T-helper 2 cell treated with Interferon-gamma antibody and Interleukin-4, amounts not matched to agents 5 μg/mL and 100 μg/mL, for 36 hours (primary cell): ENCODE results near the gene COMMD10.

Experiments used
- DNase-seq: peaks from one replicate; pipeline ENCODE4 v3.0.0; 2021; ENCODE audit warnings: low spot score
- H3K27ac Mint-ChIP-seq: one replicate; pipeline ENCODE4 v1.8.0; 2021; ENCODE audit warnings: mild to moderate bottlenecking, mixed read lengths
- H3K27me3 Mint-ChIP-seq: one replicate; pipeline ENCODE4 v1.8.0; 2021; ENCODE audit warnings: low read depth, mixed read lengths
- H3K36me3 Mint-ChIP-seq: one replicate; pipeline ENCODE4 v1.8.0; 2021; ENCODE audit warnings: low read depth, mixed read lengths
- H3K4me1 Mint-ChIP-seq: one replicate; pipeline ENCODE4 v1.8.0; 2021; ENCODE audit warnings: low read depth, mixed read lengths
- H3K4me3 Mint-ChIP-seq: one replicate; pipeline ENCODE4 v1.8.0; 2022; ENCODE audit warnings: mild to moderate bottlenecking, moderate library complexity, mixed read lengths
- H3K9me3 Mint-ChIP-seq: one replicate; pipeline ENCODE4 v1.8.0; 2021; ENCODE audit warnings: mixed read lengths

Gene COMMD10

GRCh38 chr5:116084871-116085715 lies at the start of gene COMMD10:
Gene COMMD10, plus strand, starts transcription at chr5:116085025.
- peak within 1 kb of the TSS; percentile 90 for H3K4me3 Mint-ChIP-seq
- peaks cover 23% of the 10 kb centered on the region for H3K4me1 Mint-ChIP-seq
- peaks cover 22% of the 10 kb centered on the region for H3K36me3 Mint-ChIP-seq
- peak within 1 kb of the TSS; percentile 90 for H3K27ac Mint-ChIP-seq
- H3K9me3 Mint-ChIP-seq, result no peaks in the 10 kb centered on the region
- peaks cover 5% of the 10 kb centered on the region for H3K27me3 Mint-ChIP-seq
- peak; percentile 77 for DNase-seq

- no peak for DNase-seq
- no peak overlapping the region for H3K27ac Mint-ChIP-seq
- H3K9me3 Mint-ChIP-seq, result no peaks in the 10 kb centered on the region
- H3K36me3 Mint-ChIP-seq, result no peaks in the 10 kb centered on the region
- peaks cover 21% of the 10 kb centered on the region for H3K27me3 Mint-ChIP-seq
- no peak overlapping the region for H3K4me3 Mint-ChIP-seq
- H3K4me1 Mint-ChIP-seq, result no peaks in the 10 kb centered on the region
Observed at GRCh38 chr5:116035123-116035522, 49.7 kb upstream of the COMMD10 start.

DNA sequence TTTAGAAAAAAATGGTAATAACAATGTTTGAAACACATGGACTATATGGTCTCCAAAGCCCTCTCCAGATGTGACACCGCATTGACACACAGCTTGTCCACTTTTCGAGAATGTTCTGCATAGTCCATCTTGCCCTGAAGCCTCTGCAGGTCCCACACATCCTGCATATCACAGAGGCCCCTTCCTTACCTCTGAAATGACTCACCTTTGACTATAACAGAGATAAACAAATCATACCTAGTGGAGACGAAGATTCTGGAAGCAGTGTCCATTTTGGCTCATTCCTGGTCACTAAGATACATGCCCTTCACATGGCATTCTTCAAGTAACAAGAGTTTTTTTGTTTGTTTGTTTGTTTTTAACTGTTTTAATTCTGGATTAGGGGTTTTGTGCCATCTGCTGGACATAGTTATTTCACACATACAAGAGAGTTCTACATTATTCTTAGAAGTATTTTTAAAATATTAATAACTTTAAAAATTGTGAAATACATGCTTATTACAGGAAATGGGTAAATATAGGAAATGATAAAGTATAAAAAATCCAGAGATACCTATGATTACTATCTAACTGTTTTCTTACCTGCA lies 47.5 kb upstream of the COMMD10 start:
- Mint-ChIP-seq H3K27me3 (peaks cover 22% of the 10 kb centered on the region), H3K4me1 (no peaks in the 10 kb centered on the region), H3K27ac (no peak overlapping the region), H3K36me3 (no peaks in the 10 kb centered on the region), H3K4me3 (no peak overlapping the region), H3K9me3 (no peaks in the 10 kb centered on the region)
- no peak for DNase-seq

DNA sequence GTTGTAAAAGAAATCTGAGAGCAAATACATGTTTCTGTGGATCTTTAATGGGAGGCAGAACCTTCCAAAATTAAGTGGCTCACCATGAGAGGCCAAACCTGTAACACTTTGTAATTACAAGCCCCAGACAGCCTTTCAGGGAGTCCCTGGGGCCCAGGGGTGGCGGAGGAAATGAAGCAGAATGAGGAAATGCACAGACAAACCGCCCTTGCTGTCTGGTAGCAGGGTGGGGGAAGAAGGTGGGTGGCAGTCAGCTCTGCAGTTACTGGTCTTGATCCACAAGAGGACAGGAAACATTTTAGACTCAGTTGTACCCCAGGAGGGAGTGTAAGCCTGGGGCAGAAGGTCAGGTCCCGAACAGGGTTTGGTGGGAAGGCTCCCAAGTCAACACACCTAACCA lies 46.0 kb upstream of the COMMD10 start:
- H3K4me1 Mint-ChIP-seq, result no peaks in the 10 kb centered on the region
- no peak overlapping the region for H3K4me3 Mint-ChIP-seq
- H3K9me3 Mint-ChIP-seq, result no peaks in the 10 kb centered on the region
- no peak for DNase-seq
- no peak overlapping the region for H3K27ac Mint-ChIP-seq
- no peaks in the 10 kb centered on the region for H3K36me3 Mint-ChIP-seq
- H3K27me3 Mint-ChIP-seq, result peaks cover 25% of the 10 kb centered on the region

GRCh38 chr5:116042375-116042774 lies 42.5 kb upstream of the COMMD10 start:
- Mint-ChIP-seq H3K4me1 (no peaks in the 10 kb centered on the region), H3K9me3 (no peaks in the 10 kb centered on the region), H3K36me3 (no peaks in the 10 kb centered on the region), H3K27me3 (peaks cover 23% of the 10 kb centered on the region), H3K27ac (no peak overlapping the region), H3K4me3 (no peak overlapping the region)
- DNase-seq, result no peak

DNA sequence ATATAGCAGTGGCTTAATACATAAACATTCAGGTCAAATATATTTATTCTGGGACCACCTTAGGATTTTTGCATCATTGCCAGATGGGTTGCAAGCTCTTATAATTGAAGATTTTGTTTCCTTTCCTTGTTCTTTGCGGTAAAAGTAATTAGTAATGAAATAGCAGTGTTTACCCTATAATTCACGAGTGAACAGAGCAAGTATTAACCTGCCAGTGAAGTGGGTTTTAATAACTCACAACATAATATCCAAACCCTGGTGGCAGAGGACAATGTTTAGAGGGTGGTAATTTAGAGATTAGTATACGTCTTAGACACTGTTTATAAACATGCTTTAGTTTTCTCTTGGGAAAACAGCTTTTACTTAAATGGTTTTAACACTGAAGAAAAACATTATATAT lies 40.8 kb upstream of the COMMD10 start:
- no peaks in the 10 kb centered on the region for H3K4me1 Mint-ChIP-seq
- H3K4me3 Mint-ChIP-seq, result no peak overlapping the region
- peaks cover 20% of the 10 kb centered on the region for H3K27me3 Mint-ChIP-seq

DNA sequence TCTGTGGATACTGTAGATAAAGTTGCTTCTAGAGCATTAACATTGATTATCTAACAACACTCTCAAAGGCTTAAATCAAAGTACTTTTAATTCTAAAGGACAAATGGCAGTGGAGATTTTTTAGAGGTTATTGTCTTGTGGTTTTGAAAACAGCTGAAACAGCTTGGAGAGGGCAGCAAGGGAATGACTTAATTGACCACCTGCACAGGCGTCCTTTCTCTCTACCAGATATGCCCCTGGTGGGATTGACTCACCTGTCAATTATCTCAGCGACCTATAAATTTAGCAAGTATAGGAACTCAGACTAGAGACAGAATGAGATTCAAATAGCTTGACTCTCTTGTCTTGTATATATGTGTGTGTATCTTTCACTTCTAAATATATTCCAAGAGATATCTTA lies 39.0 kb upstream of the COMMD10 start:
- Mint-ChIP-seq H3K4me1 (no peaks in the 10 kb centered on the region), H3K27me3 (peaks cover 20% of the 10 kb centered on the region), H3K27ac (no peak overlapping the region), H3K9me3 (no peaks in the 10 kb centered on the region), H3K4me3 (no peak overlapping the region), H3K36me3 (no peaks in the 10 kb centered on the region)
- no peak for DNase-seq

More for the DNA sequence above, 40.8 kb upstream of the COMMD10 start:
- no peak for DNase-seq
- H3K9me3 Mint-ChIP-seq, result no peaks in the 10 kb centered on the region
- no peak overlapping the region for H3K27ac Mint-ChIP-seq
- H3K36me3 Mint-ChIP-seq, result no peaks in the 10 kb centered on the region

DNA sequence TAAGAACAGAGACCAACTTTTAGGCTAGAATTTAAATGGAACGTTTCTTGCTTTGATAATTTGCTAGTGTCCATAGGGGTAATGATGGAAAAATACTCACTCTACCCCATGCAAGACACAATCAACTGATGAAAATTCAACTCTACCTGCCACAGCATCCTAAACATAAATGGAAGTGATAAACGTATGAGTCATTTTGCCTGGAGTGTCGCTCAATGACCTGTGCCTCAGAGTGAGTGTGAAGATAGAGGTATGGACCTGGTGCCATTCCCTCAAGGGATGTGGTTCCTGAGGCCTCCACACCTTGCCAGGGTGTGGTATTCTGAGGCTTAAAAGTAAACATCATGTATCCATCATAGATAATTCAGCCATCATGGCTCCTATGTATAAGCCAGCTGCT lies 38.6 kb upstream of the COMMD10 start:
- no peak for DNase-seq
- Mint-ChIP-seq H3K9me3 (no peaks in the 10 kb centered on the region), H3K4me3 (no peak overlapping the region), H3K4me1 (no peaks in the 10 kb centered on the region), H3K36me3 (no peaks in the 10 kb centered on the region), H3K27ac (no peak overlapping the region), H3K27me3 (peaks cover 20% of the 10 kb centered on the region)

- Mint-ChIP-seq H3K27ac (no peak overlapping the region), H3K36me3 (no peaks in the 10 kb centered on the region), H3K4me1 (no peaks in the 10 kb centered on the region), H3K9me3 (no peaks in the 10 kb centered on the region), H3K27me3 (peaks cover 18% of the 10 kb centered on the region), H3K4me3 (no peak overlapping the region)
- no peak for DNase-seq
Observed at GRCh38 chr5:116046823-116047222, 38.0 kb upstream of the COMMD10 start.

DNA sequence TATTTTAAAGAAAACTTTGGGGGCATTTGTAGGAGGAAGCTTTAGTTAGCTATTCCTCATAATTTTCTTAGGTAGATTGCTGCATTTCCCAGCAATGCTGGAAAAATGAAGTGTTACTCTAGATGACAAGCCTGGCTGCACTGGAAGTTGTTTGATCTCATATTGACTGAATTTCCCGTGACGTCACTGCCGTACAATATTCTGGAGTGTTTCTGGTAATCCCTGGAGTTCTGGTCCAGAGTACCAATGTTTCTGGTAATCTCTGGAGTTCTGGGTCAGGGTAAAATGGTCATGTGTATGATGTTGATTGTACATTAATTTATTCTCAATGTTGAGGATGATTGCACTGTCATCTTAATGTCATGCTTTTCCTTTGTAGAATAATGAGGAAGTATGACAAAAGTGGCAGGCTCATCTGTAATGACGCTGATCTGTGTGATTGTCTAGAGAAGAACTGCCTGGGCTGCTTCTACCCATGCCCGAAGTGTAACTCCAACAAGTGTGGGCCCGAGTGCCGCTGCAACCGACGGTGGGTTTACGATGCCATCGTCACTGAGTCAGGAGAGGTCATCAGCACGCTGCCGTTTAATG lies 26.4 kb upstream of the COMMD10 start:
- DNase-seq, result no peak
- Mint-ChIP-seq H3K36me3 (no peaks in the 10 kb centered on the region), H3K4me1 (no peaks in the 10 kb centered on the region), H3K4me3 (no peak overlapping the region), H3K9me3 (no peaks in the 10 kb centered on the region), H3K27ac (no peak overlapping the region), H3K27me3 (peaks cover 17% of the 10 kb centered on the region)

DNA sequence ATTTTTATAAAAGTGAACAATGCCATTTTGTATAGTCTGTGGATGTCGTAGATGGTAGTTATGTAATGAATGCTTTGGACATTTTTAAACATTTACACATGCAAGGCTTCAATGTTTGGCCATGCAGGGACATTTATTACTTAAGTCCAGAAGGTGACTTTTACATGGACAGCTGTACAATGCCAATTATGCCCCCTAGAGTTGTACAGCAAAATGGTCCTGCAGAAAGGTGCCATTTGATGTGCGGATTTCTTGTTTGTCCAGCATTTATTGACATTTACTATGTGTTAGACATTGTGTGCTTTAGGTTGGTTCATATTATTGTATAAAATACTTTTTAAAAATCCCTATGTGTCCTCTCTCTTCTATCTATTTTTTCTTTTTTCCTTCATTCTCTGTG lies 22.5 kb upstream of the COMMD10 start:
- DNase-seq, result no peak
- Mint-ChIP-seq H3K4me3 (no peak overlapping the region), H3K9me3 (no peaks in the 10 kb centered on the region), H3K27me3 (peaks cover 26% of the 10 kb centered on the region), H3K4me1 (no peaks in the 10 kb centered on the region), H3K27ac (no peak overlapping the region), H3K36me3 (no peaks in the 10 kb centered on the region)

DNA sequence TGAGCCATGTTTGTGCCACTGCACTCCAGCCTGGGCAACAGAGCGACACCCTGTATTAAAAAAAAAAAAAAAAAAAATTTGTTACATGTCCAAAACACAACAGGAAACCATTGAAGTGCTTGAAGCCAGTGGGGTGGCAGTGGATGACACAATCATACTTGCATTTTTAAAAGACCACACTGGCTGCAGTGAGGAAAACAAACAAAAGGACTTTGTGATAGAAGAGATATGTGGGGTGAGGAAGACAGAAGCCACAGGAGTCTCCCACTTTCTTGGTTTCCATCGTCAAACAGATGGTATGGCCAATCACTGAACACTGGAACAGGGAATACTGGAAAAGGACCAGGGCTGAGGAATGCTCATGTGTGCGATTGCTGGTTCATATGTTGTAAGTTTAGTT lies 20.9 kb upstream of the COMMD10 start:
- no peak for DNase-seq
- H3K36me3 Mint-ChIP-seq, result no peaks in the 10 kb centered on the region
- H3K9me3 Mint-ChIP-seq, result no peaks in the 10 kb centered on the region
- H3K4me1 Mint-ChIP-seq, result no peaks in the 10 kb centered on the region
- H3K27ac Mint-ChIP-seq, result no peak overlapping the region
- H3K4me3 Mint-ChIP-seq, result no peak overlapping the region
- peaks cover 23% of the 10 kb centered on the region for H3K27me3 Mint-ChIP-seq

DNA sequence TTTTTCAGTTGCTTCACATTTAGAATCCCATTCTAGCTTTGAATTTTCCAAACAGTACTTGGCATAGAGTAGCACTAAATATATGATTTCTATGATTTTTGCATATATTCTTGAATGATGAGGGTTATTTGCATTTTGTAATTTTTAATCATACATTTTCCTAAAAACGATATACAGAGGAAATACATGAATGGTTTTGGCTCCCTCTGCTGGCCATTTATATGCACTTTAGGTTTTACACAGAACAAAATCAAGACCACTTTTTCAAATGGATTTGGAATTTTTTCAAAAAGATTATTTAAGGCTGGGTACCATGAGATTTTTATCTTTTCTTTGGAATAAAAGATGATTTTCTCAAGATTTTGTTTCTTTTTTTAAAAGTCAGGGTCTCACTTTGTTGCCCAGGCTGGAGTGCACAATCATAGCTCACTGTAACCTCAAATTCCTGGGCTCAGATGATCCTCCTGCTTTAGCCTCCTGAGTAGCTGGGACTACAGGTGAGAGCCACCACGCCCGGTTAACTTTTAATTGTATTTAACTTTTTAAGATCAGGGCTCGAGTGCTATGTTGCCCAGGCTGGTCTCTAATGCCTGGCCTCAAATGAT lies 16.7 kb upstream of the COMMD10 start:
- Mint-ChIP-seq H3K27ac (no peak overlapping the region), H3K4me1 (no peaks in the 10 kb centered on the region), H3K4me3 (no peak overlapping the region), H3K27me3 (peaks cover 37% of the 10 kb centered on the region), H3K36me3 (no peaks in the 10 kb centered on the region), H3K9me3 (no peaks in the 10 kb centered on the region)
- DNase-seq, result no peak

GRCh38 chr5:116071211-116071610 lies 13.6 kb upstream of the COMMD10 start:
- no peak for DNase-seq
- H3K4me1 Mint-ChIP-seq, result peaks cover 5% of the 10 kb centered on the region
- no peaks in the 10 kb centered on the region for H3K9me3 Mint-ChIP-seq
- peaks cover 46% of the 10 kb centered on the region for H3K27me3 Mint-ChIP-seq
- no peak overlapping the region for H3K27ac Mint-ChIP-seq
- H3K36me3 Mint-ChIP-seq, result no peaks in the 10 kb centered on the region
- H3K4me3 Mint-ChIP-seq, result no peak overlapping the region
